BLaER1 (cell line): ENCODE results near the gene ZCCHC24.
A peak's percentile ranks its signal among the peaks of the same experiment; 100 is the strongest.

Experiments used
- H3K27ac ChIP-seq: shearing (Covaris generic); formaldehyde crosslinking; 2 replicates; pipeline ENCODE4 v1.8.1; 2022
- H3K27me3 ChIP-seq: shearing (Covaris generic); formaldehyde crosslinking; 2 replicates; pipeline ENCODE4 v1.8.1; 2022
- H3K36me3 ChIP-seq: shearing (Covaris generic); formaldehyde crosslinking; 2 replicates; pipeline ENCODE4 v1.8.1; 2022
- H3K4me1 ChIP-seq: shearing (Covaris generic); formaldehyde crosslinking; 2 replicates; pipeline ENCODE4 v1.8.1; 2022
- H3K4me2 ChIP-seq: shearing (Covaris generic); formaldehyde crosslinking; 2 replicates; pipeline ENCODE4 v1.8.1; 2022
- H3K4me3 ChIP-seq: shearing (Covaris generic); formaldehyde crosslinking; 2 replicates; pipeline ENCODE4 v1.8.1; 2022
- H3K9ac ChIP-seq: shearing (Covaris generic); formaldehyde crosslinking; 2 replicates; pipeline ENCODE4 v1.8.1; 2022
- H3K9me3 ChIP-seq: shearing (Covaris generic); formaldehyde crosslinking; 2 replicates; pipeline ENCODE4 v1.8.1; 2022
- H4K20me1 ChIP-seq: shearing (Covaris generic); formaldehyde crosslinking; 2 replicates; pipeline ENCODE4 v1.8.1; 2022
- Cebpa-rat ChIP-seq: shearing (Covaris generic); IDR thresholded peaks from 2 replicates; pipeline ENCODE4 v1.8.1; 2022

Gene ZCCHC24

DNA sequence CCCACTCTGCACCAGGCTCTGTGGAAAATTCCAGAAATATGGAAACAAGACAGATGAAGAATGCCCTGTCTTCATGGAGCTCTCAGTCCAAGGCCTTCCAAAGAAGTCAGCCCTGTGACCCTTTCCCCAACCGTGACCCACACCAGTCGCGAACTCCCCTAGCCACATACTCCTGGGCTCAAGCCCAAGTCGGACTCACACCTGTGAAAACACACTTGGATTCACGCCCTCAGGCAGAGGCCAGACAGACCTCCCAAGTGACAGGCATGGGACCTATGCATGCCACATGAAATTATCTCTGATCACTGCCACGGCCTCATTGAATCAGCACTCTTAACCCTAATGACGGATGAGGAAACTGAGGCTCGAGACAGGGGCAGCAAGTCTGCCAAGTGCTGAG lies 42.5 kb downstream of the ZCCHC24 start:
- Histone ChIP-seq H4K20me1 (peaks cover 13% of the 10 kb centered on the region; the same call in 1 of the 2 replicates), H3K36me3 (no peaks in the 10 kb centered on the region), H3K4me3 (no peak overlapping the region), H3K27ac (peak overlapping the region; percentile 80), H3K4me1 (no peaks in the 10 kb centered on the region; the same call in 1 of the 2 replicates), H3K27me3 (no peaks in the 10 kb centered on the region), H3K9me3 (no peaks in the 10 kb centered on the region), H3K9ac (peak overlapping the region; percentile 74), H3K4me2 (no peak overlapping the region)
- no peak for TF ChIP-seq Cebpa-rat

- Histone ChIP-seq H3K9ac (no peak overlapping the region), H3K36me3 (no peaks in the 10 kb centered on the region), H3K4me2 (no peak overlapping the region), H4K20me1 (peaks cover 13% of the 10 kb centered on the region; the same call in 1 of the 2 replicates), H3K27ac (no peak overlapping the region), H3K4me3 (no peak overlapping the region), H3K27me3 (no peaks in the 10 kb centered on the region), H3K4me1 (no peaks in the 10 kb centered on the region; the same call in 1 of the 2 replicates), H3K9me3 (no peaks in the 10 kb centered on the region)
- no peak for TF ChIP-seq Cebpa-rat
Observed at GRCh38 chr10:79402625-79402946, 42.8 kb downstream of the ZCCHC24 start.

- no peak for TF ChIP-seq Cebpa-rat
- peaks cover 13% of the 10 kb centered on the region; the same call in 1 of the 2 replicates for H4K20me1 ChIP-seq
- no peak overlapping the region for H3K9ac ChIP-seq
- H3K4me1 ChIP-seq = no peaks in the 10 kb centered on the region; the same call in 1 of the 2 replicates
- H3K36me3 ChIP-seq = no peaks in the 10 kb centered on the region
- H3K4me2 ChIP-seq = peak overlapping the region; percentile 84
- no peaks in the 10 kb centered on the region for H3K9me3 ChIP-seq
- no peak overlapping the region for H3K4me3 ChIP-seq
- peak overlapping the region; percentile 39 for H3K27ac ChIP-seq
- H3K27me3 ChIP-seq = no peaks in the 10 kb centered on the region
Observed at GRCh38 chr10:79401015-79401921, 44.2 kb downstream of the ZCCHC24 start.

DNA sequence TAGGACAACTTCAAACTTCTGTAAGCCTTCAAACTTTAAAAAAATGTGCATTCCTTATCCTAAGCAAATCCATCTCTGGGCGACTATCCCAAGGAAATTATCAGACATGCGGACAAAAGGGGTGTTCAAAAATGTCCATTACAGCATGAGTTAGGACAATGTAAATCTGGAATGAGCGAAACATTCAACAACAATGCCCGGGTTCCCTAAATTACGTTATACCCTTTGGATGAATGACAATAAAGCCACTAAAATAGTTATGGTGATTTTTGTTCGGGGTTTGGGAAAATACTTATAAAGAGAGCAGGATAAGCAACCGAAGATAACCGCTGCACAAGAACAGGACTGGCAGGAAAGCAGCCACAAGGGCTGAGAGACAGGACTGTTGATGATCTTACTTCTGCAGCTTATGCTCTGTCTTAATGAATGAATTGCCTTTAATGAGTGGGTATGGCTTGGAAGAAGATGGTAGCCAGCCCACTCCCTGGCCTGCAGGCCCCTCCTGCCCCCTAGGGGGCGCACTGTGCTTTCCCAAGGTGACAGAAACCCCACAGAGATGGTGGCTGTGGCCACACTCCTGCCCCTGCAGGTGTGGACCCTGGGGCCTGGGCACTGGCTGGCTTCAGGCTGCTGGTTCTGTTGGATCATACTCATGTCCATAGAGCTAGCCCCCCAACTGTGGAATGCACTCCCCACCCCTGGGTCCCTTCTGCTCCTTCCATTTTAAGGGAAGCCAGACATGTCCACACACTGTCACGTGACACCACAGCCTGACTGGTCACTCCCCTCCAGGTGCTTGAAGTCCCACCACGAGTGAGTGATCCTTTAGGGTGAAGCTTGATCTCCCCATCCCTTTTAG lies 45.0 kb downstream of the ZCCHC24 start:
- H3K27ac ChIP-seq = no peak overlapping the region
- H3K9ac ChIP-seq = no peak overlapping the region
- peaks cover 8% of the 10 kb centered on the region; the same call in 1 of the 2 replicates for H4K20me1 ChIP-seq
- no peaks in the 10 kb centered on the region; the same call in 1 of the 2 replicates for H3K4me1 ChIP-seq
- H3K4me3 ChIP-seq = no peak overlapping the region
- H3K4me2 ChIP-seq = peak overlapping the region; percentile 84
- no peak for TF ChIP-seq Cebpa-rat
- H3K27me3 ChIP-seq = no peaks in the 10 kb centered on the region
- H3K36me3 ChIP-seq = no peaks in the 10 kb centered on the region
- H3K9me3 ChIP-seq = no peaks in the 10 kb centered on the region

GRCh38 chr10:79399223-79399831 lies 46.1 kb downstream of the ZCCHC24 start:
- Histone ChIP-seq H4K20me1 (peaks cover 6% of the 10 kb centered on the region; the same call in 1 of the 2 replicates), H3K27me3 (no peaks in the 10 kb centered on the region), H3K4me1 (peaks cover 5% of the 10 kb centered on the region), H3K4me2 (peak overlapping the region; percentile 84), H3K9me3 (no peaks in the 10 kb centered on the region), H3K36me3 (no peaks in the 10 kb centered on the region), H3K4me3 (peak overlapping the region; percentile 34), H3K27ac (peak overlapping the region; percentile 75), H3K9ac (peak overlapping the region; percentile 63; the same call in 1 of the 2 replicates)
- no peak for TF ChIP-seq Cebpa-rat

- Histone ChIP-seq H3K9me3 (no peaks in the 10 kb centered on the region), H3K9ac (peak overlapping the region; percentile 63; the same call in 1 of the 2 replicates), H3K4me2 (peak overlapping the region; percentile 84), H3K4me1 (peaks cover 11% of the 10 kb centered on the region), H3K36me3 (no peaks in the 10 kb centered on the region), H3K27ac (peak overlapping the region; percentile 75), H3K4me3 (no peak overlapping the region), H3K27me3 (no peaks in the 10 kb centered on the region), H4K20me1 (peaks cover 6% of the 10 kb centered on the region; the same call in 1 of the 2 replicates)
- no peak for TF ChIP-seq Cebpa-rat
Observed at GRCh38 chr10:79398642-79399041, 46.8 kb downstream of the ZCCHC24 start.

- Histone ChIP-seq H3K4me3 (no peak overlapping the region), H3K27me3 (no peaks in the 10 kb centered on the region), H4K20me1 (peaks cover 6% of the 10 kb centered on the region; the same call in 1 of the 2 replicates), H3K27ac (no peak overlapping the region), H3K9ac (no peak overlapping the region), H3K9me3 (no peaks in the 10 kb centered on the region), H3K4me2 (peak overlapping the region; percentile 84), H3K36me3 (no peaks in the 10 kb centered on the region), H3K4me1 (peaks cover 21% of the 10 kb centered on the region)
- TF ChIP-seq Cebpa-rat = no peak
Observed at GRCh38 chr10:79397575-79398303, 47.7 kb downstream of the ZCCHC24 start.

DNA sequence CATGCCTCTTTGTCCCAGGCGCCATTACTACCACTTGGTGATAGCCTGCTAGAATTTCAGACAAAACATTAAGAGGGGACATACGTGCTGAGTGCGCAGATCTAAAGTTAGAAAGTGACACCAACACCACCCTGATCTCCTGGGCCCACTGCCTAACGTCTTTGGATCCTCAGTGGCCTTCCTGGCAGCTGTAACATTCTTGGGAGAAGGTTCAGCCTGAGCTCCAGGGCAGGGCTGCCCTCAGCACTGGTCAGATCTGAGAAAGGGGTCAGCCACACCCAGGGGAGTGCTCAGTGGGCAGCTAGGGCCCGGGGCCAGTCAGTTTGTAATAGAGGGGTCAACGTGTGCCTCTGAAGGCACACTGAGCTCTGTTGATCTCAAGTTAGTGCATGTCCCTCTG lies 48.4 kb downstream of the ZCCHC24 start:
- Histone ChIP-seq H3K4me3 (no peak overlapping the region), H4K20me1 (peaks cover 6% of the 10 kb centered on the region; the same call in 1 of the 2 replicates), H3K4me1 (peaks cover 23% of the 10 kb centered on the region), H3K36me3 (no peaks in the 10 kb centered on the region), H3K27me3 (no peaks in the 10 kb centered on the region), H3K9me3 (no peaks in the 10 kb centered on the region), H3K27ac (no peak overlapping the region), H3K4me2 (peak overlapping the region; percentile 84), H3K9ac (no peak overlapping the region)
- no peak for TF ChIP-seq Cebpa-rat

DNA sequence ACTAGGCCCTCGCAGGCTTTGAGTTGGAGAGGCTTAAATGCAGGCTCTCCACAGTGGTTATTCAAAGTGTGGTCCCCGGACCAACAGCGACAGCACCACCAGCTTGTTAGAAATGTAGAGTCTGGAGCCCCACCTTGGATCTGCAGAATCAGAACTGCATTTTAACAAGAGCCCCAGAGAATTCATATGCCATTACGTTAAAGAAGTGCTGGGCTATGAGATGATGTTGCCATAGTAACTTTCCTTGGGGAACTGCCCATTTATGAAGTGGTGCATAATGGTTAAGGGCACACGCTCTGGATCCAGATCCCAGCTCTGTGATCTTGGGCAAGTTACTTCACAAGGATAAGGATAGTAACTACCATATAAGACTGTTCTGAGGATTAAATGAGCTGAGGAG lies 48.9 kb downstream of the ZCCHC24 start:
- H3K36me3 ChIP-seq = no peaks in the 10 kb centered on the region
- H3K4me3 ChIP-seq = no peak overlapping the region
- TF ChIP-seq Cebpa-rat = no peak
- H4K20me1 ChIP-seq = peaks cover 6% of the 10 kb centered on the region; the same call in 1 of the 2 replicates
- H3K4me2 ChIP-seq = 0 out of 2 replicates have a peak overlapping the region, but pooled peaks have one; percentile 8
- H3K27ac ChIP-seq = no peak overlapping the region
- peaks cover 23% of the 10 kb centered on the region for H3K4me1 ChIP-seq
- no peaks in the 10 kb centered on the region for H3K27me3 ChIP-seq
- no peak overlapping the region for H3K9ac ChIP-seq
- H3K9me3 ChIP-seq = no peaks in the 10 kb centered on the region
